GM13976 (cell line): ENCODE data around the gene CLTA.
"Not testable (repeated sequence)": the region's sequence is repeated elsewhere in the genome, so short reads cannot be mapped to it uniquely, and the experiment has no call there.

Experiments
- DNase-seq: peaks from one replicate; pipeline ENCODE4 v3.0.0; 2012; ENCODE audit warnings: low spot score
- in situ Hi-C: fragments of 300-500 bp; cut with MboI; formaldehyde crosslinking; loops from one replicate; pipeline ENCODE4 v1.12.0; 2022; ENCODE audit warnings: low sequenced_read_pairs, mixed read lengths, inconsistent platforms; ENCODE audit not compliant: unreplicated experiment
- TF ChIP-seq, protein P1 (sequence below): IDR thresholded peaks from 2 replicates; pipeline ENCODE4 v1.5.1; 2012; ENCODE audit warnings: borderline replicate concordance, mild to moderate bottlenecking; ENCODE audit not compliant: insufficient read depth; ENCODE audit errors: extremely low read depth, missing control alignments, control extremely low read depth

The CLTA gene

DNA sequence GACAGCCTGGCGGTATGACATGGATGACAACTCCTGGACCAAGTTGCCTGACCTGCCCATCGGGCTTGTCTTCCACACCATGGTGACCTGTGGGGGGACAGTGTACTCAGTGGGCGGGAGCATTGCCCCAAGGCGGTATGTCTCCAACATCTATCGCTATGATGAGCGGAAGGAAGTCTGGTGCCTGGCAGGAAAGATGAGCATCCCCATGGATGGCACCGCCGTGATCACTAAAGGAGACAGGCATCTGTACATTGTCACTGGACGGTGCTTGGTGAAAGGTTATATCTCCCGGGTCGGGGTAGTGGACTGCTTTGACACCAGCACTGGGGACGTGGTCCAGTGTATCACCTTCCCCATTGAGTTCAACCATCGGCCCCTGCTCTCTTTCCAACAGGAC lies 20.2 kb upstream of the CLTA start:
- in situ Hi-C loops: no loop called here
- DNase-seq: no peak
- TF ChIP-seq, protein P1, sequence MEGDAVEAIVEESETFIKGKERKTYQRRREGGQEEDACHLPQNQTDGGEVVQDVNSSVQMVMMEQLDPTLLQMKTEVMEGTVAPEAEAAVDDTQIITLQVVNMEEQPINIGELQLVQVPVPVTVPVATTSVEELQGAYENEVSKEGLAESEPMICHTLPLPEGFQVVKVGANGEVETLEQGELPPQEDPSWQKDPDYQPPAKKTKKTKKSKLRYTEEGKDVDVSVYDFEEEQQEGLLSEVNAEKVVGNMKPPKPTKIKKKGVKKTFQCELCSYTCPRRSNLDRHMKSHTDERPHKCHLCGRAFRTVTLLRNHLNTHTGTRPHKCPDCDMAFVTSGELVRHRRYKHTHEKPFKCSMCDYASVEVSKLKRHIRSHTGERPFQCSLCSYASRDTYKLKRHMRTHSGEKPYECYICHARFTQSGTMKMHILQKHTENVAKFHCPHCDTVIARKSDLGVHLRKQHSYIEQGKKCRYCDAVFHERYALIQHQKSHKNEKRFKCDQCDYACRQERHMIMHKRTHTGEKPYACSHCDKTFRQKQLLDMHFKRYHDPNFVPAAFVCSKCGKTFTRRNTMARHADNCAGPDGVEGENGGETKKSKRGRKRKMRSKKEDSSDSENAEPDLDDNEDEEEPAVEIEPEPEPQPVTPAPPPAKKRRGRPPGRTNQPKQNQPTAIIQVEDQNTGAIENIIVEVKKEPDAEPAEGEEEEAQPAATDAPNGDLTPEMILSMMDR: no peak

- DNase-seq: no peak
- TF ChIP-seq, protein P1: no peak
- in situ Hi-C loops: no loop called here
These were observed 16.9 kb upstream of the CLTA start for GRCh38 chr9:36173861-36174260.

GRCh38 chr9:36174271-36174670 lies 16.4 kb upstream of the CLTA start:
- TF ChIP-seq, protein P1: no peak
- in situ Hi-C loops: no loop called here

GRCh38 chr9:36174731-36175130 lies 16.0 kb upstream of the CLTA start:
- TF ChIP-seq, protein P1: no peak
- DNase-seq: no peak
- in situ Hi-C loops: no loop called here

More at GRCh38 chr9:36174271-36174670, 16.4 kb upstream of the CLTA start:
- DNase-seq: no peak

DNA sequence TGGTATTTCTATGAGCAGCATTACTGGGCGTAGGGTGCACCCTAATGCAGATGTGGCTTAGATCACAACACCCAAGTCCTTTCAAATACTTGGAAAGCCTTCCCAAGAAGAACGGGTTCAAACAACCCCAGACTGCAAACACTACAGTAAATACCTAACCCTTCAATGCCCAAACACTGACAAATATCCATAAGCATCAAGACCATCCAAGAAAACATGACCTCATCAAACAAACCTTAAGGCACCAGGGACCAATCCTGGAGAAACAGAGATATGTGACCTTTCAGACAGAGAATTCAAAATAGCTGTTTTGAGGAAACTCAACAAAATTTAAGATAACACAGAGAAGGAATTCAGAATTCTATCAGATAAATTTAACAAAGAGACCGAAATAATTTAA lies 15.5 kb upstream of the CLTA start:
- DNase-seq, in situ Hi-C loops: not testable (repeated sequence)

- in situ Hi-C loops, DNase-seq: not testable (repeated sequence)
These were observed 14.2 kb upstream of the CLTA start for GRCh38 chr9:36176496-36176895.

DNA sequence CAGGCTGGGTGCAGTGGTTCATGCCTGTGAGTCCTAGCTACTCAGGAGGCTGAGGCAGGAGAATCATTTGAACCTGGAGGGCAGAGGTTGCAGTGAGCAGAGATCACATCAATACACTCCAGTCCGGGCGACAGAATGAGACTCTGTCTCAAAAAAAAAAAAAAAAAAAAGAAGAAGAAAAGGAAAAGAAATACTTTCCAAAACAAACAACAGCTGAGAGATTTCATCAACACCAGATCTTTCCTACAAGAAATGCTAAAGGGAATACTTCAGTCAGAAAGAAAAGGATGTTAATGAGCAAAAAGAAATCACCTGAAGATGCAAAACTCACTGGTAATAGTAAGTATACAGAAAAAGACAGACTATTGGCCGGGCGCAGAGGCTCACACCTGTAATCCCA lies 13.2 kb upstream of the CLTA start:
- no peak for DNase-seq
- in situ Hi-C loops: no loop called here
- TF ChIP-seq, protein P1: no peak

- DNase-seq, in situ Hi-C loops: not testable (repeated sequence)
These were observed 10.5 kb upstream of the CLTA start for GRCh38 chr9:36180243-36180642.

GRCh38 chr9:36187414-36187813 lies 3.3 kb upstream of the CLTA start:
- peak; percentile 43 for DNase-seq
- in situ Hi-C loops: no loop called here
- TF ChIP-seq, protein P1: no peak
